ENCODE data around the gene GABRQ. TPM values are rescaled to one million over a fixed set of nuclear protein-coding genes. Genes with fewer than 3 reads are reported as not detected.

The GABRQ gene
- total RNA-seq, 1 experiment from 2014 or later, result not detected

- H3K36me3 Mint-ChIP-seq (ENCODE audit: insufficient read depth, unreplicated experiment), result no peaks in the 10 kb centered on the region
- no peaks in the 10 kb centered on the region for H3K4me1 Mint-ChIP-seq (ENCODE audit: low read depth, unreplicated experiment)
- no peak overlapping the region for H3K4me3 Mint-ChIP-seq (ENCODE audit: low read depth, unreplicated experiment)
- peaks cover 8% of the 10 kb centered on the region for H3K27me3 Mint-ChIP-seq (ENCODE audit: unreplicated experiment)
- intact Hi-C loops (cut with micrococcal nuclease; ENCODE audit: unreplicated experiment), result no loop called here
- no peak overlapping the region for H3K27ac Mint-ChIP-seq (ENCODE audit: unreplicated experiment)
- no TSS peak for BruUV-seq (replicated peaks)
- H3K9me3 Mint-ChIP-seq (ENCODE audit: low read depth, unreplicated experiment), result peaks cover 2% of the 10 kb centered on the region
- TF ChIP-seq, protein P1, sequence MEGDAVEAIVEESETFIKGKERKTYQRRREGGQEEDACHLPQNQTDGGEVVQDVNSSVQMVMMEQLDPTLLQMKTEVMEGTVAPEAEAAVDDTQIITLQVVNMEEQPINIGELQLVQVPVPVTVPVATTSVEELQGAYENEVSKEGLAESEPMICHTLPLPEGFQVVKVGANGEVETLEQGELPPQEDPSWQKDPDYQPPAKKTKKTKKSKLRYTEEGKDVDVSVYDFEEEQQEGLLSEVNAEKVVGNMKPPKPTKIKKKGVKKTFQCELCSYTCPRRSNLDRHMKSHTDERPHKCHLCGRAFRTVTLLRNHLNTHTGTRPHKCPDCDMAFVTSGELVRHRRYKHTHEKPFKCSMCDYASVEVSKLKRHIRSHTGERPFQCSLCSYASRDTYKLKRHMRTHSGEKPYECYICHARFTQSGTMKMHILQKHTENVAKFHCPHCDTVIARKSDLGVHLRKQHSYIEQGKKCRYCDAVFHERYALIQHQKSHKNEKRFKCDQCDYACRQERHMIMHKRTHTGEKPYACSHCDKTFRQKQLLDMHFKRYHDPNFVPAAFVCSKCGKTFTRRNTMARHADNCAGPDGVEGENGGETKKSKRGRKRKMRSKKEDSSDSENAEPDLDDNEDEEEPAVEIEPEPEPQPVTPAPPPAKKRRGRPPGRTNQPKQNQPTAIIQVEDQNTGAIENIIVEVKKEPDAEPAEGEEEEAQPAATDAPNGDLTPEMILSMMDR (IDR thresholded peaks at IDR 0.05; ENCODE audit: unreplicated experiment), result no peak
- DNase-seq, result no peak
- CTCF ChIA-PET, result no interaction called here
Observed at GRCh38 chrX:152614791-152615190, 22.9 kb upstream of the GABRQ start.

DNA sequence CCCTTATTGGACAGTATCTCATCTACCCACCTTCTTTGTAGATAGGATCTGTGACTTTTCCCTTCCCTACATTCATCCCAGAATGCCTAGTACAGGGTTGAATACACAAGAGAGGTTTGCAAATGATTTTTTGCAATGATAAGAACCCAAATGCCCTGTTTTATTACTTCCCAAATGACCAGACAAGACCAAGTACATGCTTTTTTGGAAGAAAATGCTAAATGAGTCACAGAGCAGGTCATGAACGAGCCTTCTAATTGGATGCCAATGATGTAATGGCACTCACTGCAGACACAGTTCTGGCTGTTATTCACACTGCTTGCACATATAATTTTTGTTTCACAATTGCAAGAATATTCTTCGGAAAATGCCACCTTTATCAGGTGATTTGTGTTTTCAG, 17.8 kb upstream of the GABRQ start:
- H3K27me3 Mint-ChIP-seq (ENCODE audit: unreplicated experiment), result peaks cover 3% of the 10 kb centered on the region
- no peak for DNase-seq

DNA sequence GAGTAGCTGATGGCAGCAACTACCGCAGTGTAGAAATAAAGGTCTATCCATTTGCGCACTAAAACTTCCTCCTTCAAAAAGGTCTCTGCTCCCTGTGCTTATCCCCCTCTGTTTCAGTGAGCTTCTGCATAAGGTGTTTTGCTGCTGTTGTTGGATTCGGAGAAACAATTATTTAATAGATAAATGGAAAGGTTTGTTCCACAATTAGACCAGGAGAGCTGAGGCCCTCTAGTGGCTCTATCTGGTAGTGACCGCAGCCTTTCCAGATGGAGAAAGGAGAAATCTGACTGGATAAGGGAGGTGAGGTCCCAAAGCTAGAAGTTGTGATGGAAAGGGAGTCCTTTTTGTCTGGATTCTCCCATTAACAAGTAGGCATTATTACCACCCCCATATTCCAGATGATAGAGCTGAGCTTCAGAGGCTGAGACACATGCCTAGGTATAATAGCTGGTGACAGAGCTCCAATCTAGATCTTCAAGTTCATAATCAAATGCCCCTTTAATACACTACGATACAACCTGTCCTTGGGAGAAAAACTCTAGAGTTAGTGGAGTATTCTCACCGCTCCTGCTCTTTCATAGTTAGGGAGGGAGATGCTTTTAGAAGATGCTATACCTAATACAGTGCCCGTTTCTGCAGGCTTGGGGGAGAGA, 5.1 kb upstream of the GABRQ start:
- CTCF ChIA-PET, result interaction anchor here (0.8 to 2.1 kb wide), 5 partner anchors 831 to 884 kb away, joined by 3 to 25 read pairs (median 6); no protein-coding TSS in a partner anchor
- Mint-ChIP-seq H3K27me3 (ENCODE audit: unreplicated experiment) (peaks cover 77% of the 10 kb centered on the region), H3K27ac (ENCODE audit: unreplicated experiment) (no peak overlapping the region), H3K9me3 (ENCODE audit: low read depth, unreplicated experiment) (no peaks in the 10 kb centered on the region), H3K4me3 (ENCODE audit: low read depth, unreplicated experiment) (no peak overlapping the region), H3K36me3 (ENCODE audit: insufficient read depth, unreplicated experiment) (no peaks in the 10 kb centered on the region), H3K4me1 (ENCODE audit: low read depth, unreplicated experiment) (no peaks in the 10 kb centered on the region)
- no TSS peak for BruUV-seq (replicated peaks)
- DNase-seq, result peak; percentile 72
- TF ChIP-seq, protein P1 (IDR thresholded peaks at IDR 0.05; ENCODE audit: unreplicated experiment), result peak; percentile 75
- intact Hi-C loops (cut with micrococcal nuclease; ENCODE audit: unreplicated experiment), result loop anchor here (1.0 kb wide), 2 partner anchors 878 to 882 kb away; no protein-coding TSS in a partner anchor

More for the DNA sequence above, 17.8 kb upstream of the GABRQ start:
- Mint-ChIP-seq H3K4me1 (ENCODE audit: low read depth, unreplicated experiment) (no peaks in the 10 kb centered on the region), H3K4me3 (ENCODE audit: low read depth, unreplicated experiment) (no peak overlapping the region), H3K36me3 (ENCODE audit: insufficient read depth, unreplicated experiment) (no peaks in the 10 kb centered on the region), H3K27ac (ENCODE audit: unreplicated experiment) (no peak overlapping the region), H3K9me3 (ENCODE audit: low read depth, unreplicated experiment) (no peaks in the 10 kb centered on the region)
- intact Hi-C loops (cut with micrococcal nuclease; ENCODE audit: unreplicated experiment), result no loop called here
- BruUV-seq (replicated peaks), result no TSS peak
- CTCF ChIA-PET, result no interaction called here
- TF ChIP-seq, protein P1 (IDR thresholded peaks at IDR 0.05; ENCODE audit: unreplicated experiment), result no peak

- no TSS peak for BruUV-seq (replicated peaks)
- TF ChIP-seq, protein P1 (IDR thresholded peaks at IDR 0.05; ENCODE audit: unreplicated experiment), result peak; percentile 46
Observed at GRCh38 chrX:152635941-152636340, 1.8 kb upstream of the GABRQ start.

More at GRCh38 chrX:152635941-152636340, 1.8 kb upstream of the GABRQ start:
- CTCF ChIA-PET, result interaction anchor here (0.6 to 0.8 kb wide), 2 partner anchors 11 to 884 kb away, joined by 3 to 4 read pairs; no protein-coding TSS in a partner anchor
- H3K9me3 Mint-ChIP-seq (ENCODE audit: low read depth, unreplicated experiment), result no peaks in the 10 kb centered on the region
- intact Hi-C loops (cut with micrococcal nuclease; ENCODE audit: unreplicated experiment), result loop anchor here (1.0 kb wide), 1 partner anchor 886 kb away; no protein-coding TSS in a partner anchor
- no peak overlapping the region for H3K27ac Mint-ChIP-seq (ENCODE audit: unreplicated experiment)
- H3K36me3 Mint-ChIP-seq (ENCODE audit: insufficient read depth, unreplicated experiment), result peaks cover 4% of the 10 kb centered on the region
- peak; percentile 56 for DNase-seq
- H3K4me1 Mint-ChIP-seq (ENCODE audit: low read depth, unreplicated experiment), result no peaks in the 10 kb centered on the region
- H3K4me3 Mint-ChIP-seq (ENCODE audit: low read depth, unreplicated experiment), result no peak overlapping the region
- H3K27me3 Mint-ChIP-seq (ENCODE audit: unreplicated experiment), result peaks cover 63% of the 10 kb centered on the region
